Common myeloid progenitor, CD34-positive (primary cell): Measurements from ENCODE around the gene SCNN1B.

Experiments used
- CTCF ChIA-PET: fragments of 350-600 bp; sonication (Branson Sonifier 250); formaldehyde crosslinking; loops from one replicate; lab custom pipeline; 2021; ENCODE audit warnings: antibody characterized with exemption; lab: Charles Lee
- POLR2A ChIA-PET: fragments of 350-600 bp; sonication (Branson Sonifier 250); formaldehyde crosslinking; loops from one replicate; lab custom pipeline; 2021; ENCODE audit warnings: antibody characterized with exemption; lab: Charles Lee
- DNase-seq, 3 donors: peaks; one replicate each; pipeline versions ENCODE4 v3.0.0 to v3.0.0-alpha.2; 2013
- H3K27ac ChIP-seq, 2 experiments: 1 replicate in 1 of 2; 2 replicates in 1 of 2; pipeline ENCODE4 v1.7.0; 2013; ENCODE audit warnings: inconsistent platforms in 2 of 2, low read length in 2 of 2, mild to moderate bottlenecking in 2 of 2, low read depth in 1 of 2, moderate library complexity in 1 of 2; ENCODE audit not compliant: severe bottlenecking in 2 of 2, insufficient read depth in 1 of 2, poor library complexity in 1 of 2
- H3K27me3 ChIP-seq, 5 experiments: replicated peaks in 2 of 5; 1 replicate in 3 of 5; 2 replicates in 2 of 5; pipeline versions ENCODE4 v1.6.1 to v1.7.0; 2013; ENCODE audit warnings: low read length in 4 of 5, mild to moderate bottlenecking in 2 of 5, moderate library complexity in 2 of 5, inconsistent platforms in 1 of 5; ENCODE audit not compliant: insufficient read depth in 5 of 5, control insufficient read depth in 4 of 5
- H3K36me3 ChIP-seq, 4 experiments: 1 replicate in 2 of 4; 2 replicates in 2 of 4; pipeline versions ENCODE4 v1.6.1 to v1.7.0; 2013; ENCODE audit warnings: low read length in 3 of 4, control low read depth in 1 of 4, mild to moderate bottlenecking in 1 of 4; ENCODE audit not compliant: control insufficient read depth in 4 of 4, insufficient read depth in 4 of 4
- H3K4me1 ChIP-seq, 4 experiments: 1 replicate in 3 of 4; 2 replicates in 1 of 4; pipeline versions ENCODE4 v1.6.1 to v1.7.1; 2013; ENCODE audit warnings: low read length in 3 of 4, mild to moderate bottlenecking in 3 of 4, control low read depth in 1 of 4, inconsistent platforms in 1 of 4, moderate library complexity in 1 of 4; ENCODE audit not compliant: control insufficient read depth in 4 of 4, insufficient read depth in 4 of 4; ENCODE audit errors: control extremely low read depth in 1 of 4
- H3K4me3 ChIP-seq, 7 experiments: 1 replicate in 4 of 7; 2 replicates in 3 of 7; pipeline versions ENCODE4 v1.5.1 to v1.7.0; 2013; ENCODE audit warnings: mild to moderate bottlenecking in 7 of 7, low read length in 6 of 7, moderate library complexity in 6 of 7, inconsistent platforms in 2 of 7, low read depth in 2 of 7, control low read depth in 1 of 7; ENCODE audit not compliant: insufficient read depth in 4 of 7, control insufficient read depth in 1 of 7; ENCODE audit errors: extremely low read depth in 1 of 7
- H3K9me3 ChIP-seq, 5 experiments: 1 replicate in 4 of 5; 2 replicates in 1 of 5; pipeline versions ENCODE4 v1.6.1 to v1.7.1; 2013; ENCODE audit warnings: low read length in 4 of 5, mild to moderate bottlenecking in 2 of 5, inconsistent platforms in 1 of 5, low read depth in 1 of 5, moderate library complexity in 1 of 5; ENCODE audit not compliant: control insufficient read depth in 4 of 5, insufficient read depth in 2 of 5; ENCODE audit errors: control extremely low read depth in 1 of 5
- WGBS: methylation state at CpG from one replicate; pipeline ENCODE4 v1.1.5; 2013; ENCODE audit not compliant: insufficient coverage; 5-methylcytosine and 5-hydroxymethylcytosine counted together

Gene SCNN1B

DNA sequence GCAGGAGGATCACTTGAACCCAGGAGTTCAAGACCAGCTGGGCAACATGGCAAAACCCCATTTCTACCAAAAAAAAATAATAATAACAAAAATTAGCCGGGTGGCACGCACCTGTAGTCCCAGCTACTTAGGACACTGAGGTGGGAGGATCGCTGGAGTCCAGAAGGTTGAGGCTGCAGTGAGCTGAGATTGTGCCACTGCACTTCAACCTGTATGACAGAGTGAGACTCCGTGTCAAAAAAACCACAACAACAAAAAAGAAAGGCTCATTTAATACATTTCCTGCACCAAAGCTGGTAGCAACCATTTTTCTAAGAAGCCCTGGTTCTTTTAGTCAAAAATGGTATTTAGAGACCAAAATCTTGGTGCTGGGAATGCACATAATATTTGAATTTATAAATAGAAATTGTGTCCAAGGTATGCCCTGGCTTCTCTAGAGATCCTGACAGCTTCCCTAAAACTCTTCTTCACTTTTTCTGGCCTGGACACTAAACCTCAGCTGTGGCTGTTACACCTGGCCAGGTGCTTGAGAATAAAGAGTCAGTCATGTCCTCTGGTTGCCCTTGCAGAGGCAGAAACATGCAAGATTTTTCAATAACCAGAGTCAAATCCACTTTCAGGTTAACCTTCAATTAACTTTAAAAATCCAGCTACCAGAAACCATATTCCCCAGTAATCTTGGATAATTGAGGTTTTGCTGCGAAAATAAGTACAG, 35.9 kb downstream of the SCNN1B start:
- peaks cover 0 to 4% (median 0%) of the 10 kb centered on the region in 5 experiments for H3K27me3 ChIP-seq
- ChIA-PET CTCF (no interaction called here), POLR2A (no interaction called here)
- no peaks in the 10 kb centered on the region for H3K36me3 ChIP-seq
- no peaks in the 10 kb centered on the region for H3K4me1 ChIP-seq
- 100% methylated on average over 3 of the region's 5 CpGs for WGBS
- no peak for DNase-seq
- no peak overlapping the region for H3K27ac ChIP-seq
- no peak overlapping the region for H3K4me3 ChIP-seq
- H3K9me3 ChIP-seq, result peaks cover 0 to 4% (median 0%) of the 10 kb centered on the region in 5 experiments

DNA sequence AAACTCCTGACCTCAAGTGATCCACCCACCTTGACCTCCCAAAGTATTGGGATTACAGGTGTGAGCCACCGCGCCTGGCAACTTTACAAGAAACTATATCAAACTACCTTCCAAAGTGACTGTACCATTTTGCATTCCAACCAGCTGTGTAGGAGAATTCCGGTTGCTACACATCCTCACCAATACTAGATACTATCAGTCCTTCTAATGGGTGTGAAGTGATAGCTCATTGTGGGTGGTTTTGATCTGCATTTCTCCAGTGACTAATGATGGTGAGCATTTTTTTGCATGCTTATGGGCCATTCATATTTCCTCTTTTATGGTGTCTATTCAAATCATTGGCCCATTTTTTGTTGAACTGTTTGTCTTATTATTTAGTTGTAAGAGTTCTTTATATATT, 37.7 kb downstream of the SCNN1B start:
- H3K27me3 ChIP-seq, result peaks cover 0 to 2% (median 0%) of the 10 kb centered on the region in 5 experiments
- DNase-seq, result no peak
- H3K4me1 ChIP-seq, result no peaks in the 10 kb centered on the region
- ChIA-PET POLR2A (no interaction called here), CTCF (no interaction called here)
- peaks cover 0 to 4% (median 0%) of the 10 kb centered on the region in 5 experiments for H3K9me3 ChIP-seq
- no peaks in the 10 kb centered on the region for H3K36me3 ChIP-seq
- H3K27ac ChIP-seq, result no peak overlapping the region
- no CpG with 5 or more reads among the region's 3 CpGs for WGBS
- H3K4me3 ChIP-seq, result no peak overlapping the region

DNA sequence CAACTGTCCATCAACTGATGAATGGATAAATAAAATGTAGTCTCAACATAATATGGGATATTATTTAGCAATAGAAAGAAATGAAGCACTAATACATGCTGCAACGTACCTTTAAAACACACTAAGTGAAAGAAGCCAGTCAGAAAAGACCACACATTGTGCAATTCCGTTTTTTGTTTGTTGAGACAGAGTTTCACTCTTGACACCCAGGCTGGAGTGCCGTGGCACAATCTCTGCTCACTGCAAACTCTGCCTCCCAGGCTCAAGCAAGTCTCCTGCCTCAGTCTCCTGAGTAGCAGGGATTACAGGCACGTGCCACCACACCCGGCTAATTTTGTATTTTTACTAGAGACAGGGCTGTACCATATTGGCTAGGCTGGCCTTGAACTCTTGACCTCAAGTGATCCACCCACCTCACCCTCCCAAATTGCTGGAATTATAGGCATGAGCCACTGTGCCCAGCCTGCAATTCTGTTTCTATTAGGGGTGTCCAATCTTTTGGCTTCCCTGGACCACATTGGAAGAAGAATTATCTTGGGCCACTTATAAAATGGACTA, 40.1 kb downstream of the SCNN1B start:
- ChIA-PET POLR2A (no interaction called here), CTCF (no interaction called here)
- Histone ChIP-seq H3K27ac (no peak overlapping the region), H3K9me3 (peaks cover 0 to 4% (median 0%) of the 10 kb centered on the region in 5 experiments), H3K4me1 (no peaks in the 10 kb centered on the region), H3K36me3 (no peaks in the 10 kb centered on the region), H3K27me3 (peaks cover 0 to 6% (median 0%) of the 10 kb centered on the region in 5 experiments), H3K4me3 (no peak overlapping the region)
- no peak for DNase-seq
- 91% methylated on average over 4 of the region's 5 CpGs for whole genome bisulfite sequencing

DNA sequence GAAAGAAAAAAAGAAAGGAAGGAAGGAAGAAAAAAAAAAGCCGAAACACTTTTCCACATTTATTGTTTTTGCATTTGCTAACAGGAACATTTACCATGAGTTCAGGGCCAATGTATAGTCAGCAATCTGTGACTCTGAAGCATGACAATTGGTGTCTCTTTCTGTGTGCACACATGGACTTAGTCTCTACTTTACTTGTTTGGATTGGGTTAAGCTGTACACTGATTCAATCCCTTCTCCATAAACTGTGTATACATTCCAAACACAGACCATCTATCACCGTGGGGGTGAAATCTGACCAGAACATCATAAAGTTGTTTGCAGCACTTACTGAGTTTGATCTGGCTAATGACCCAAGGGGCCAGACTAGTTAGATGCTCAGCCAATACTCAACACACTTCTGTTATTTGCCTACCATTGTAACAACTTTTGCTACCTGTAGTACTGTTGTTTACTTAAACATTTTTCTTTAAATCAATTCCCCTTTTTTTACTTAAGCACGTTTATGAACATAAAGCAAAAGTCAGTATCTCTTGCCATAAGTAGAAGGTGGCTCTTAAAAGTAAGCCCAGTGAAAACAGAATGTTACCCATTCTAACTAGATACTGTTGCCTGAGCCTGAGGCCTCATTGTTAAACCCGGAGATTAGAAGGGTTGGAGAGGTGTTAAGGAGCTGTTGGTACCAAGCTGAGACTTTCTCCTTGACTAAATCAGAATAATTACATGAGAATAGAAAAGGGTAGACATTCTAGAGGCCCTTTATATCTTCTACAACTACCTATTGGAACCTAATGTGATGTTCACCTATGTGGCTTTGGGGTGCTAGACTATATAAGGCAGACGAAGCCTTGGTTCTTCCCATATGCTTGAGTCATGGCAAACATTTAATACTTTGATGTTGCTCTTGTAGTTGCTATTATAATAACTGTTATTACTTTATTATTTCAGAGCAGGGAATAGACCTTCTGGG, 41.8 kb downstream of the SCNN1B start:
- WGBS, result 74% methylated on average over 2 of the region's 5 CpGs
- DNase-seq, result no peak
- no peak overlapping the region for H3K27ac ChIP-seq
- CTCF ChIA-PET, result no interaction called here
- no peak overlapping the region for H3K4me3 ChIP-seq
- no peaks in the 10 kb centered on the region for H3K4me1 ChIP-seq
- no peaks in the 10 kb centered on the region for H3K9me3 ChIP-seq
- POLR2A ChIA-PET, result no interaction called here
- no peaks in the 10 kb centered on the region for H3K36me3 ChIP-seq
- H3K27me3 ChIP-seq, result peaks cover 0 to 12% (median 0%) of the 10 kb centered on the region in 5 experiments

DNA sequence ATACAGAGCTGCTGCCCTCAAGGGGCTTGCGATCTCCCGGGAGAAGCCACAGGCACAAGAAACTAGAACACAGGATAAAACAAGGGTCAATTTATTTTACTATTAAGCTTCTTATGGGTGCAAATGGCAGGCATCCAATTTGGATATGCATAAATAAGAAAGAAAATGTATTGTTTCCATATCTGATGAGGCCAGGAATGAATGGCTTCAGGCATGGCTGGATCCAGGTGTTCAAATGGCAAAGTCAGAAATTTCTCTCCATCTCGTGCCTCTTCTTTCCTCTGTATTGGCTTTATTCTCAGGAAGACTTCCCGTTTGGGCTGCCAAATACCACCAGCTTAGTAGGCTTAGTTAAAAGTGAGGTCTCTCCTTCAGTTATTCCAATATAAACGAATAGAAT, 43.1 kb downstream of the SCNN1B start:
- ChIA-PET POLR2A (no interaction called here), CTCF (no interaction called here)
- peaks cover 0 to 12% (median 0%) of the 10 kb centered on the region in 5 experiments for H3K27me3 ChIP-seq
- 100% methylated on average over 3 of the region's 5 CpGs for whole genome bisulfite sequencing
- H3K27ac ChIP-seq, result no peak overlapping the region
- H3K9me3 ChIP-seq, result no peaks in the 10 kb centered on the region
- H3K4me1 ChIP-seq, result no peaks in the 10 kb centered on the region
- H3K4me3 ChIP-seq, result no peak overlapping the region
- H3K36me3 ChIP-seq, result no peaks in the 10 kb centered on the region
- no peak for DNase-seq

DNA sequence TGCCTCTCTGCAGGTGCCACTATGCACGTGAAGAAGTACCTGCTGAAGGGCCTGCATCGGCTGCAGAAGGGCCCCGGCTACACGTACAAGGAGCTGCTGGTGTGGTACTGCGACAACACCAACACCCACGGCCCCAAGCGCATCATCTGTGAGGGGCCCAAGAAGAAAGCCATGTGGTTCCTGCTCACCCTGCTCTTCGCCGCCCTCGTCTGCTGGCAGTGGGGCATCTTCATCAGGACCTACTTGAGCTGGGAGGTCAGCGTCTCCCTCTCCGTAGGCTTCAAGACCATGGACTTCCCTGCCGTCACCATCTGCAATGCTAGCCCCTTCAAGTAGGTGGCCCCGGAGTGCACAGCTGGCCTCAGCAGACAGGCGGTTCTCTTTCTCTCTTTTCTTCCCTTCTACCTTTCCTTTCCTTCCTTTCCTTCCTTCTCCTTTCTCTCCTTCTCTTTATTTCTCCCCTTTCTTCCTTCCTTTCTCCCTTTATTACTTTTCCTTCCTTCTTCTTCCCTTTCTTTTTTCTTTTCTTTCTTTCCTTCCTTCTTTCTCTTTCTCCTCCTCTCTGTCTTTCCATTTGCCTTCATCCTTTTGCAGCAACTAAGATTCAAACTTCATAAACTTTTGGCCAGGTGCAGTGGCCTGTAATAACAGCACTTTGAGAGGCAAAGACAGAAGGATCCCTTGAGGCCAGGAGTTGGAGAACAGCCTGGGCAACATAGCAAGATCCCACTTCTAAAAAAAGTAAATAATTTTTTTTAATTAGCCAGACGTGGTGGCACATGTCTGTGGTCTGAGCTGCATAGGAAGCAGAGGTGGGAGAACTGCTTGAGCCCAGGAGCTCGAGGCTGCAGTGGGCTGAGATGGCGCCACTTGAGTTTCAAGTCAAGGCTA, 46.7 kb downstream of the SCNN1B start:
- no peak for DNase-seq
- CTCF ChIA-PET, result no interaction called here
- no peaks in the 10 kb centered on the region for H3K4me1 ChIP-seq
- POLR2A ChIA-PET, result no interaction called here
- H3K4me3 ChIP-seq, result no peak overlapping the region
- WGBS, result 57% methylated on average over 14 of the region's 18 CpGs
- peaks cover 0 to 2% (median 0%) of the 10 kb centered on the region in 5 experiments for H3K9me3 ChIP-seq
- H3K27ac ChIP-seq, result no peak overlapping the region
- peaks cover 0 to 12% (median 0%) of the 10 kb centered on the region in 5 experiments for H3K27me3 ChIP-seq
- H3K36me3 ChIP-seq, result no peaks in the 10 kb centered on the region
